Heart right ventricle (tissue), 16 donors: Measurements from ENCODE around the gene GVQW3. TPM values are rescaled to one million over a fixed set of nuclear protein-coding genes. Genes with fewer than 3 reads are reported as not detected.

Experiments
- ATAC-seq, 8 donors: fragments of 200-7000 bp; cut with Tn5 transposase; one replicate each; pipeline ENCODE4 v1.9.1; 2020; ENCODE audit warnings: mild to moderate bottlenecking in 8 of 8, moderate library complexity in 8 of 8, moderate number of reproducible peaks in 1 of 8
- DNase-seq, 2 donors: peaks; one replicate each; pipeline ENCODE4 v3.0.0-alpha.2; 2020
- H3K27ac ChIP-seq, 10 donors: fragments of 200-600 bp; sonication (generic) in 2 of 10; one replicate each; pipeline versions ENCODE4 v1.5.0 to v1.8.0; 2020 to 2022; ENCODE audit warnings: mild to moderate bottlenecking in 3 of 10
- H3K27me3 ChIP-seq, 7 donors: fragments of 200-600 bp; one replicate each; pipeline ENCODE4 v1.8.0; 2021 to 2022; ENCODE audit warnings: mild to moderate bottlenecking in 2 of 7
- H3K36me3 ChIP-seq, 9 donors: fragments of 200-600 bp; sonication (generic) in 1 of 9; one replicate each; pipeline versions ENCODE4 v1.5.0 to v1.8.0; 2020 to 2022; ENCODE audit warnings: mild to moderate bottlenecking in 2 of 9
- H3K4me1 ChIP-seq, 9 donors: fragments of 200-600 bp; sonication (generic) in 1 of 9; one replicate each; pipeline versions ENCODE4 v1.5.0 to v1.8.0; 2020 to 2022; ENCODE audit warnings: mild to moderate bottlenecking in 4 of 9
- H3K4me3 ChIP-seq, 10 donors: fragments of 200-600 bp; sonication (generic) in 2 of 10; one replicate each; pipeline versions ENCODE4 v1.5.0 to v1.8.0; 2020 to 2022; ENCODE audit warnings: mild to moderate bottlenecking in 7 of 10, moderate library complexity in 2 of 10
- H3K9me3 ChIP-seq, 11 donors: fragments of 200-600 bp in 10 of 11; sonication (generic) in 2 of 11; one replicate each; pipeline versions ENCODE4 v1.5.0 to v1.8.0; 2013 to 2022; ENCODE audit warnings: mild to moderate bottlenecking in 2 of 11, control low read depth in 1 of 11, moderate library complexity in 1 of 11
- WGBS, 2 donors: extraction: QIAGEN DNeasy Blood & Tissue Kit; methylation state at CpG; one replicate each; pipeline ENCODE4 v1.1.7; 2013; ENCODE audit warnings: inconsistent platforms in 1 of 2; 5-methylcytosine and 5-hydroxymethylcytosine counted together
- intact Hi-C, 10 donors: fragments of 100-400 bp; cut with DNase I; formaldehyde crosslinking; loops; one replicate each; pipeline versions ENCODE4 v1.11.1 to v1.14.2; 2022
- polyA plus RNA-seq, 2 donors: library from polyadenylated mRNA; stranded (reverse); fragments of 200-250 nt; gene quantifications; one replicate each; pipeline ENCODE4 v1.2.3, GENCODE V29; 2013
- total RNA-seq, 10 donors: library from RNA; stranded (reverse); fragmentation: NEBNext Ultra II Directional in 3 of 10; extraction: Animal tissue kit (Norgen Biotek cat#: 25700) in 3 of 10; gene quantifications; one replicate each; pipeline versions ENCODE4 v1.2.1 to v1.2.4, GENCODE V29; 2021 to 2023
- TF ChIP-seq, protein P1 (sequence below), 9 donors: fragments of 200-600 bp; sonication (generic) in 2 of 9; IDR thresholded peaks; one replicate each; pipeline versions ENCODE4 v1.5.0 to v1.8.0; 2021 to 2022; ENCODE audit warnings: antibody characterized with exemption in 9 of 9, mild to moderate bottlenecking in 5 of 9, moderate library complexity in 1 of 9
- donor health status: Arrhythmogenic right ventricular cardiomyopathy.
- donor health status: ischemic (EF 13 %, LVEDD 7.1; RV severe dilation, severe dysfunction).
- donor health status: healthy with polysubstance abuse.
- donor health status: DM: no; HTN: yes; CAD: no.
- donor health status: DM: no; HTN: no; CAD: no.
- donor health status: ischemic (EF 25% LVEDD 6.9; RV normal size, moderate dysfunction).
- donor health status: ischemic (EF 25% LVEDD 5.7; RV mildly dilated, moderate dysfunction).
- donor health status: healthy.
- donor health status: DM: yes; HTN: yes; CAD: no.
- donor health status: Ischemic cardiomyopathy.
- donor health status: ischemic (EF 35%, LVEDD 5.7; RV mildly dilated, moderate dysfunction).
- donor health status: nonischemic (EF 11% LVEDD 7.7; RV severe dilation, severe dysfunction).
- donor health status: DM: yes; HTN: yes; CAD: no.
- donor health status: PGD.
- donor health status: ischemic (EF 29% LVEDD 5.4; RV normal size, mild dysfunction).
- donor health status: nonischemic (EF 23%, LVEDD 6.1; RV moderate dilation, normal function).

GVQW3 gene
- total and polyA plus RNA-seq, 12 donors, result 0.37 to 2.7 (median 1.6) TPM

DNA sequence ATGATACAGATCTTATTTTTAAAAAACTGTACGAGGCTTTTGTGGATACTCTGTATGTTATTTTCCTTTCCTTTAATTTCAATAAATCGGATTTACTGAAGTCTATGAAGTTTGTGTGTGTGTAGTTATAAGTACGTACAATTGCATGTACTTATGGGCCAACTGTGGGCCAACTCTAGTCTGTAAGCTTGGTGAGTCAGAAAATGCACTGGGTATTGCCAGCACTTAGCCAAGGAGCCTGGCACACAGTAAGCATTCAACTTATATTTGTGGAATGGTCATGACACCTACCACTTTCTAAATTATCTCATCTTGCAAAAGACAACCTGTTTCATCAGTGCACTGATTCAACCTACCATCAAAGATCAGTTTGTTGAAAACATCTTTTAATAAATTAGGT lies 32.8 kb upstream of the GVQW3 start:
- ATAC-seq (no peak), DNase-seq (no peak)
- H3K27ac ChIP-seq, result no peak overlapping the region
- peaks cover 0 to 50% (median 12%) of the 10 kb centered on the region in 9 donors for H3K36me3 ChIP-seq
- no peaks in the 10 kb centered on the region for H3K9me3 ChIP-seq
- intact Hi-C loops, result no loop called here
- H3K4me3 ChIP-seq, result no peak overlapping the region
- H3K4me1 ChIP-seq, result peaks cover 0 to 10% (median 0%) of the 10 kb centered on the region in 9 donors
- TF ChIP-seq, protein P1, sequence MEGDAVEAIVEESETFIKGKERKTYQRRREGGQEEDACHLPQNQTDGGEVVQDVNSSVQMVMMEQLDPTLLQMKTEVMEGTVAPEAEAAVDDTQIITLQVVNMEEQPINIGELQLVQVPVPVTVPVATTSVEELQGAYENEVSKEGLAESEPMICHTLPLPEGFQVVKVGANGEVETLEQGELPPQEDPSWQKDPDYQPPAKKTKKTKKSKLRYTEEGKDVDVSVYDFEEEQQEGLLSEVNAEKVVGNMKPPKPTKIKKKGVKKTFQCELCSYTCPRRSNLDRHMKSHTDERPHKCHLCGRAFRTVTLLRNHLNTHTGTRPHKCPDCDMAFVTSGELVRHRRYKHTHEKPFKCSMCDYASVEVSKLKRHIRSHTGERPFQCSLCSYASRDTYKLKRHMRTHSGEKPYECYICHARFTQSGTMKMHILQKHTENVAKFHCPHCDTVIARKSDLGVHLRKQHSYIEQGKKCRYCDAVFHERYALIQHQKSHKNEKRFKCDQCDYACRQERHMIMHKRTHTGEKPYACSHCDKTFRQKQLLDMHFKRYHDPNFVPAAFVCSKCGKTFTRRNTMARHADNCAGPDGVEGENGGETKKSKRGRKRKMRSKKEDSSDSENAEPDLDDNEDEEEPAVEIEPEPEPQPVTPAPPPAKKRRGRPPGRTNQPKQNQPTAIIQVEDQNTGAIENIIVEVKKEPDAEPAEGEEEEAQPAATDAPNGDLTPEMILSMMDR (IDR thresholded peaks at IDR 0.05), result no peak
- no peaks in the 10 kb centered on the region for H3K27me3 ChIP-seq
- 87 to 92% methylated on average over 3 of the region's 3 CpGs for WGBS, 2 donors

DNA sequence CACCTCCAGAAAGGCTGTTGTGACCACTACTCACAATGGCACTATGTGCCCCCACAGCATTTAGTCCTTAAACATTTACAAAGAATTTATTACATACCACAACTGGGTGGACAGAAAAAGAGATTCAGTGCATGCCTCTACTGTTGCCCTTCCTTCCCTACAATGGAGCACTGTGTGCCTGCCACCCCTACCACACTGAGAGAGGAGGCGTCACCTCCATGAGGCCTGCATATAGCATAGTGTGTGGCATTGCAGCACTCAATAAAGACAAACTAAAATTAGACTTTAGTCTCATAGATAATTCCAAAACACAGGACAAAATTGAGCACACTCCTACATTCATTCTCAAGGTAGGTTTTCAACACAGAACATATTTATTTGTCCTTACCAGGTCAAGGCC lies 26.0 kb upstream of the GVQW3 start:
- Histone ChIP-seq H3K4me1 (peaks cover 0 to 11% (median 0%) of the 10 kb centered on the region in 9 donors), H3K27me3 (no peaks in the 10 kb centered on the region), H3K36me3 (peaks cover 0 to 98% (median 27%) of the 10 kb centered on the region in 9 donors), H3K4me3 (no peak overlapping the region), H3K27ac (no peak overlapping the region), H3K9me3 (peaks cover 0 to 14% (median 0%) of the 10 kb centered on the region in 11 donors)
- DNase-seq (no peak), ATAC-seq (peak in 1 of 8 donors; percentile 68)
- 96 to 97% methylated on average over 1 of the region's 1 CpG for WGBS, 2 donors
- intact Hi-C loops, result no loop called here
- TF ChIP-seq, protein P1 (IDR thresholded peaks at IDR 0.05), result no peak

DNA sequence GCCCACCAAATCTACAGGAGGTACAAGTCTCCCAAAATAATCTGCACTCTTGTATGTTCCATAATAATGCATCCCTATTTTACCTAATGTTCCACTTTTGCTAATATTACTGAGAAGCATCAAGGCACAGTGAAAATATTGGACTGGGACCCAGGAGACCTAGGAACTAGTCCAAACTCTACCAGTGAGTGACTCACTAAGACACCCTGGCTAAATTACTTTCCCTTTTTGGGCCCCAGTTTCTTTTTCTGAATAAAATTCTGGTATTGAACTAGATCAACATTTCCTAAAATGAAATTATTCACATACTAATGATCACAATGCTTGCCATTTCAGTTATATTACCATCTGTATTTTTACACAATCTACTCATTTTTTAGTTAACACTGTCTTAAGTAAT lies 19.7 kb upstream of the GVQW3 start:
- DNase-seq, result no peak
- Histone ChIP-seq H3K36me3 (peaks cover 0 to 70% (median 13%) of the 10 kb centered on the region in 9 donors), H3K27me3 (no peaks in the 10 kb centered on the region), H3K27ac (peak overlapping the region in 1 of 10 donors; percentile 53), H3K4me1 (peaks cover 0 to 25% (median 17%) of the 10 kb centered on the region in 9 donors), H3K9me3 (no peaks in the 10 kb centered on the region), H3K4me3 (no peak overlapping the region)
- no peak for ATAC-seq
- TF ChIP-seq, protein P1 (IDR thresholded peaks at IDR 0.05), result no peak
- intact Hi-C loops, result no loop called here

DNA sequence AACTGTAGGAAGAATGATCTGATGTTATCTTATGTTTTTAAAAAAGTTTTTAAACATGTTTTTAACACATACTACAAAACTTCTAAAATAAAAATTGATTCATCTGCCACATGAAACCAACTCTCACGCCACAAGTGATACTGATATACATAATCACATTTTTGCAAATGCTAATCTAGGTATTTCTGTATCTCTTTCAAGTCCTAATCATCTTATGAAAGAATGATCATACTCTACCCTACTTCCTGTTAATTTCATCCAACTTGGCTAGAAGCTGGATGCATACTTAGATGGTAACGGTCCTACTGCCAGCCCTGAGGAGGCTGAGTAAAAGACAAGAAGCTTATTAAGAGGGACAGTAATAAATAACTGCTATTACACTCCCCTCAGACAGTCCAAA lies 19.3 kb upstream of the GVQW3 start:
- intact Hi-C loops, result no loop called here
- TF ChIP-seq, protein P1 (IDR thresholded peaks at IDR 0.05), result no peak
- DNase-seq, result no peak
- WGBS, 2 donors, result 54 to 59% methylated on average over 2 of the region's 2 CpGs
- peak overlapping the region in 2 of 10 donors; percentile 13 to 53 for H3K27ac ChIP-seq
- peaks cover 0 to 29% (median 18%) of the 10 kb centered on the region in 9 donors for H3K4me1 ChIP-seq
- peaks cover 0 to 66% (median 10%) of the 10 kb centered on the region in 9 donors for H3K36me3 ChIP-seq
- H3K9me3 ChIP-seq, result no peaks in the 10 kb centered on the region
- H3K27me3 ChIP-seq, result no peaks in the 10 kb centered on the region
- H3K4me3 ChIP-seq, result no peak overlapping the region
- ATAC-seq, result no peak
